SJCRH30 (cell line): ENCODE measurements around the gene SHISAL1. TPM values are rescaled to one million over a fixed set of nuclear protein-coding genes. Genes with fewer than 3 reads are reported as not detected.

Source experiments
- DNase-seq, 2 experiments: peaks; one replicate each; pipeline ENCODE4 v3.0.0-alpha.2; 2015 to 2020
- H3K27ac ChIP-seq: fragments of 250-450 bp; sonication (Bioruptor Pico); 2 replicates; pipeline ENCODE4 v1.5.1; 2020; ENCODE audit warnings: mild to moderate bottlenecking, moderate library complexity
- H3K27me3 ChIP-seq: fragments of 250-450 bp; sonication (Bioruptor Pico); 2 replicates; pipeline ENCODE4 v1.5.1; 2020; ENCODE audit warnings: mild to moderate bottlenecking, moderate library complexity
- H3K36me3 ChIP-seq: fragments of 250-450 bp; sonication (Bioruptor Pico); 2 replicates; pipeline ENCODE4 v1.5.1; 2020; ENCODE audit warnings: mild to moderate bottlenecking, moderate library complexity
- H3K4me1 ChIP-seq: fragments of 250-450 bp; sonication (Bioruptor Pico); 2 replicates; pipeline ENCODE4 v1.5.1; 2020; ENCODE audit warnings: mild to moderate bottlenecking, moderate library complexity
- H3K4me3 ChIP-seq: fragments of 250-450 bp; sonication (Bioruptor Pico); 2 replicates; pipeline ENCODE4 v1.5.1; 2020; ENCODE audit warnings: mild to moderate bottlenecking, moderate library complexity
- H3K9me3 ChIP-seq: fragments of 250-450 bp; sonication (Bioruptor Pico); replicated peaks from 2 replicates; pipeline ENCODE4 v1.5.1; 2020; ENCODE audit warnings: mild to moderate bottlenecking, moderate library complexity
- total RNA-seq: library from RNA; depleted of rRNA; stranded (reverse); fragments of >200 nt; shearing (Covaris generic); gene quantifications from 2 replicates; pipeline ENCODE4 v1.2.3, GENCODE V29; 2014

The SHISAL1 gene
- total RNA-seq, 1 experiment from 2014 or later: not detected

DNA sequence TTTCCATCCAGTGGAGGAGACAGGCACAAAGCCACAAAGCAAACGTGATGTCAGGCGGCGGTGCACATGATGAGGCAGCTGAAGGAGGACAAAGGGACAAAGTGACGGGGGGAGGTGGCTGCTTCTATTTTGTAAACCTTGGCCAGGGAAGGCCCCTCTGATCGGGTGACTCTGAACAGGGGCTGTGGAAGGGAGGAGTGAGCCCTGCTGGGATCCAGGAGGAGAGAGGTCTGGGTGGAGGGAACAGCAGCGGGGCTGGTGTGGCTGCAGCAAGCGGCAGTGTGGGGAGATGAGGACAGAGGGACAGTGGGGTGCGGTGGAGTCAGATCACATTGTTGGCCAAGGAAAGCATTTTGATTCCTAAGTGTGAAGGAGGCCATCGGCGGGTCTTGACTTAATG is 36.7 kb downstream of the SHISAL1 start:
- Histone ChIP-seq H3K27me3 (no peaks in the 10 kb centered on the region), H3K27ac (no peak overlapping the region), H3K4me3 (no peak overlapping the region), H3K4me1 (no peaks in the 10 kb centered on the region), H3K9me3 (no peaks in the 10 kb centered on the region), H3K36me3 (no peaks in the 10 kb centered on the region)
- no peak for DNase-seq

GRCh38 chr22:44275631-44275995 is 37.1 kb downstream of the SHISAL1 start:
- Histone ChIP-seq H3K9me3 (no peaks in the 10 kb centered on the region), H3K4me1 (no peaks in the 10 kb centered on the region), H3K36me3 (no peaks in the 10 kb centered on the region), H3K27me3 (no peaks in the 10 kb centered on the region), H3K27ac (no peak overlapping the region), H3K4me3 (no peak overlapping the region)
- DNase-seq: no peak

DNA sequence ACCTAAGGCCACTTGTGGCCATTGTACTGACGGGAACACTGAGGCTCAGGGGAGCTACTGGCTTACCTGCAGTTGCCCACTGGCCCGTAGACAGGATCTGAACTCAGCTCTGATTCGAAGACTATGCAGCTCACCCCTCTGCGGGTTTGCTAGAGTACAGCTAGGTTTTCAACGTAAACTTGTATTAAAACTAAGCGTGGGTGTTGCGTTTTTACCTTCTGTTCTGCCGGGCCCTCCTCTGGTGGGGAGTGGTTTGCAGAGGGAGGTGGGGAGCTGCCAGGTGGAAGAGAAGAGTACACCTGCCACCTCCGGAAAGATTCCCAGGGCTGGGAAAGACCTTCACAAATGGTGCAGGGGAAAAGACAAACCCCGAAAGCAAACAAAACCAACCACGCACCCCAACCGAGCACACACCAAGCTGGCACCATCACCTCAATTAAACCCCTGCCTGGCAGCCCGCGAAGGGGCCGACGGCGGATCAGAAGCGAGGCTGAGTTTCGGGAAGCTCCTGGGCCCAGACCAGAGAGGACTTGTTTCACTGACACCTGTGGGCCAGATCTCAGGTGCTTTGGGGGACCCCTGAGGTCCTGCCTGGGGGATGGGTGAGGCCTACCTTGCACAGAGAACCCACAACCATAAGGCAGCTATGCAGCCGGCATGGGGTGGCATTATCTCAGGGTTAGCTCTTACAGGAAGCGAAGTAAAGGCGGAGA is 37.7 kb downstream of the SHISAL1 start:
- no peaks in the 10 kb centered on the region for H3K27me3 ChIP-seq
- no peak for DNase-seq

DNA sequence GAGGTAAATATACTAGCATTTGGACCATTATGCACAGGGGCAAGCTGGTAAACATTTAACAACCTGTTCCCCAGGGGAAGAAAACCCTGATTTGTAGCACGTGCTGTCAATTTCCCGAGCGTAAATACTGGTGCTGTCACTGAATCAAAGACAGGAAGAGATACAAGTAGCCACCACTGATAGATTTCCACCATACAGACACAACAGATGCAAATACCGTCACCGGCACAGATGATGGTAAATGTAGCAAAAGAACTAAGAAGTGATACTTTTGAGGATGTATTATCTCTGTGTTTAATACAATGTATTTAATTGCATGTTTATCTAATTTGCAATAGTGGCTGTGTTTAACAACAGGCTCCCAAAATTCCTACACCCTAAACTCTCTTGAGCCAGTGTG is 39.6 kb downstream of the SHISAL1 start:
- Histone ChIP-seq H3K4me3 (no peak overlapping the region), H3K36me3 (no peaks in the 10 kb centered on the region), H3K4me1 (no peaks in the 10 kb centered on the region), H3K27me3 (no peaks in the 10 kb centered on the region), H3K9me3 (no peaks in the 10 kb centered on the region), H3K27ac (no peak overlapping the region)
- DNase-seq: no peak

More for the DNA sequence above, 37.7 kb downstream of the SHISAL1 start:
- Histone ChIP-seq H3K4me3 (no peak overlapping the region), H3K9me3 (no peaks in the 10 kb centered on the region), H3K4me1 (no peaks in the 10 kb centered on the region), H3K27ac (no peak overlapping the region), H3K36me3 (no peaks in the 10 kb centered on the region)

DNA sequence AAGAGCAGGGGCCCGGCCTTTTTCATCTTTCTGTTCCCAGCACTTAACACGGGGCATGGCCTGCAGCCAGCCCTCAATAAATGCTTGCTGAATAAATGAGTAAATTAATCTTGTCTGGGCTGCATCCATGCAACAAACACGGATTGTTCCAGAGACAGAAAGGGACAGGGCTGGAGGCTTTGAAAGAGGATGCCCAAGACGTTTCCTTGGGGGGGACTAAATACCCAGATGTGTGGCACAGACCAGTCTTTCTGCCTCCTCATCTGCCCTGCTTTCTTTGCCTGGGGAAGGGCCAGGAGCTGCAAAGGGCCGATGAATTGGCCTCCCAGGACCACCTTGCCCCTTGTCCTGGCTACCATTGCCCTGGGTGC is 40.4 kb downstream of the SHISAL1 start:
- no peaks in the 10 kb centered on the region for H3K9me3 ChIP-seq
- DNase-seq: no peak
- no peak overlapping the region for H3K4me3 ChIP-seq
- H3K27me3 ChIP-seq: no peaks in the 10 kb centered on the region
- H3K36me3 ChIP-seq: no peaks in the 10 kb centered on the region
- H3K27ac ChIP-seq: no peak overlapping the region
- no peaks in the 10 kb centered on the region for H3K4me1 ChIP-seq

DNA sequence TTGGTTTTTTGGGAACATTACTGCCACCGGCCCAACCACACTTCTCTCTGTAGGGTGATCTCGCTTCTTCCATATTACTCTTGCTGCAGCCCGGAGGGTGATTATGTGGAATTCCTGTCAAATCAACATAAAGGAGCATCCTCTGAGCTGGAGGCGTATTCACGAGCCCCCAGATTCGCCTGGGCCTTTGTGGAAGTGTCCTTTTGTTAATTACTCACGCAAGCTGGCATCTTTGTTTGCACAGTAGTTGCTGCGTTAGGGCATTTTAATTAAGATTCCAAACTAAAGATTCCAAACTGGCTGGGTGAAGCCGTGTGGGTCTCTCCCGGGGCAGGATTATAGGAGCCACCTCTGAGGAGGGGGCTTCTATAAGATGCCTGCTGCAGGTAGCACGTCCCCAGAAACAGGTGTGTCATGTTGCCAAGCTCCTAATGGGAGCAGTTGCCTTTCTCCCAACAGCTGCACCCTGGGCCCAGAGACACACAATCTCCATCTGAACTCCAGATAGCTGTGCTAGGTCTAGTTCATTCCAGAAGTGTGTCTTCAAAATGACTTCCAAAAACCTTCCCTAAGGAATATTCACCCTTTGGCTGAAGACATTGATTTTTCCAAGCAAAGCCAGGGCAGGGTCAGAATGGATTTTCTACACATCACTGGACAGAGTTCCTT is 40.9 kb downstream of the SHISAL1 start:
- no peaks in the 10 kb centered on the region for H3K36me3 ChIP-seq
- no peak for DNase-seq
- H3K4me1 ChIP-seq: no peaks in the 10 kb centered on the region
- no peak overlapping the region for H3K4me3 ChIP-seq
- H3K9me3 ChIP-seq: no peaks in the 10 kb centered on the region
- no peak overlapping the region for H3K27ac ChIP-seq
- no peaks in the 10 kb centered on the region for H3K27me3 ChIP-seq

DNA sequence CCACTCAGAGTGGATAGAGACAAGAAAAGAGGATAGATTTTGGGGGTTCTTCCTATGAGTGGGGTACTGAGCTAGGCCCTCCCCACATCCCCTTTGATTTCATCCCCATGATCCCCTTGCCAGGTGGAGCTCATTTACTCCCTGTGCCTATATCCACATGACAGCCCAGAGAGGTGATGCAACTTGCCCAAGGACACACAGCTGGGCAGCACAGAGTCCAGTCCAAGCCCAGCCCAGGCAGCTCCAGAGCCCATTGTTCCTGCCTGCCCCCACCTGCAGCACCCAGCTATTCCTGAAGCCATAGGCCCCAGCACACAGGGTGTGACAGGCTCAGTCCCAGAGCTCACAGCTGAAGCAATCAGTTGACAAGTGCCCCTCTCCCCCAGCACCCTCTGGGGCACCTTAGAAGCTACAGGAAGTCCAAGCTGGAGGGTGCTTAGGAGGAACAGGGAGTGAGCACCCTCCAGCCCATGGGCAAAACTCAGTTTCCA is 41.7 kb downstream of the SHISAL1 start:
- Histone ChIP-seq H3K27ac (no peak overlapping the region), H3K9me3 (no peaks in the 10 kb centered on the region), H3K27me3 (no peaks in the 10 kb centered on the region)

DNA sequence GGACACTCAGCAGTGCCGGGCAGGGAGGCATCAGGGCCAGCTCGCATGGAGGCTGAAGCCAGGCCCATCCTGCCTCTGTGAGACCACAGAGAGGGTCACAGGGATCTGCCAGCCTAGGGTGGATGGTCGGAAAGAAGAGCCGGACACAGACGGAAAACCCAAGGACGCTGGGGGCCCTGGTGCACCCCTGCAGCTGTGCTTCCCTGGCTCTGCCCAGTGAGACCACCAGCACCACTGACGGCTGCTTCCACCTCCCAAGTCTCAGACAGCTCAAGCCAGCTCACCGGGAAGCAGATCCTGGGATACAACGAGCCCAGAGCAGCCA is 42.2 kb downstream of the SHISAL1 start:
- Histone ChIP-seq H3K27ac (no peak overlapping the region), H3K4me1 (no peaks in the 10 kb centered on the region), H3K4me3 (no peak overlapping the region), H3K27me3 (no peaks in the 10 kb centered on the region), H3K9me3 (no peaks in the 10 kb centered on the region), H3K36me3 (no peaks in the 10 kb centered on the region)
- no peak for DNase-seq

More for the DNA sequence above, 41.7 kb downstream of the SHISAL1 start:
- no peaks in the 10 kb centered on the region for H3K4me1 ChIP-seq
- H3K36me3 ChIP-seq: no peaks in the 10 kb centered on the region
- DNase-seq: no peak
- no peak overlapping the region for H3K4me3 ChIP-seq

- no peak overlapping the region for H3K27ac ChIP-seq
- H3K4me1 ChIP-seq: no peaks in the 10 kb centered on the region
- H3K27me3 ChIP-seq: no peaks in the 10 kb centered on the region
- H3K9me3 ChIP-seq: no peaks in the 10 kb centered on the region
- no peak overlapping the region for H3K4me3 ChIP-seq
- no peaks in the 10 kb centered on the region for H3K36me3 ChIP-seq
- DNase-seq: no peak
Observed at GRCh38 chr22:44269757-44270555, 42.8 kb downstream of the SHISAL1 start.

GRCh38 chr22:44269117-44269498 is 43.6 kb downstream of the SHISAL1 start:
- Histone ChIP-seq H3K4me3 (no peak overlapping the region), H3K36me3 (no peaks in the 10 kb centered on the region), H3K4me1 (no peaks in the 10 kb centered on the region), H3K27me3 (no peaks in the 10 kb centered on the region), H3K27ac (no peak overlapping the region), H3K9me3 (no peaks in the 10 kb centered on the region)
- DNase-seq: no peak

DNA sequence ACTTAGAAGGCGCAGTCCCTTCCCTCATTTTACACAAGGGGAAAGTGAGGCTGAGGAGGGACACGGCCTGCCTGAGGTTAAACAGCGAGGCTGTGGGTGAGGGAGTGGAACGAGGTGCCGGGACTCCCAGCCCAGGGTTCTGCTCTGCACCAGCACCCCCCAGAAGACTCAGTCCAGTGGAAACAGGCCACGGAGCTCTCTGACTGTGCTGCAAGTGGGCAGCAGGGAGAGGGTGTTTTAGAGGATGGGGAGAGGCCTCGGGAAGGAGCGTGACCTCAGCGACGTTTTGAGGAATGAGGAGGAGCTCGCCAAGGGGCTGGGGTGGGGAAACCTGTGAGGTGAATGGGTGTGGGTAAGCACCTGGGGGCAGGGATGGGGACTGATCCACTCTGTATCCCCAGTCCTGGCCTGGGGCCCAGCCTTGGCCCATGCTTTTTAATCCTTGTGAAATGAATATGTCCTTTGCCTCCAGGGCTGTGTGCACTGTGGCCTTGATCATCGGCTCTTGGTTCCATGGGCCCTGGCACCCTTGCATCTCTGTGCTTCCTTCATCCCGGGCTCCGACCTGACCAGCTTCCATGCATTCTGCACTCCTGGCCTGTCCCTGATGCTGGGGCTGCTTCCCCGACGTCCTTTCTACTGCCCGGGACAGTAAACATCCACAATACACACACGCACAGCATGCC is 44.2 kb downstream of the SHISAL1 start:
- no peak overlapping the region for H3K4me3 ChIP-seq
- H3K27ac ChIP-seq: no peak overlapping the region
- H3K9me3 ChIP-seq: no peaks in the 10 kb centered on the region
- no peak for DNase-seq
- H3K36me3 ChIP-seq: no peaks in the 10 kb centered on the region
- no peaks in the 10 kb centered on the region for H3K4me1 ChIP-seq
- H3K27me3 ChIP-seq: no peaks in the 10 kb centered on the region

DNA sequence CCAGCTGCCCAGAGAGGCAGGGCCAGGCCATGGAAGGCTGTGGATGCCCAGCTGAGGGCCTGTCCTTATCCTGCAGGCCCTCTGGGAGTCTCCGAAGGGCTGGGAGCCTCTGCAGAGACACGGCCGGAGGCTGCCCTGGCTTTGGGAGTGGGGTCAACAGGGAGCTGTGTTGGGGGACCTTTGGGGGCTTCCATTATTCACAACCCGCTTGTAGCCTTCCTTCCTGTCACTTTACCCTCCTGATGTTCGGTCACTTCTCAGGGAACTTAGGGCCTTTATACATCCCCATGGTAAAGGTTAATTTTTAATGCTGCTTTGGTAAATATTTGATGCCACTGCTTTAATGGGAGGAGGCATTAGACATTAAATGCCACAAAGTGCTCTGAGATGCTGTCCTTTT is 44.9 kb downstream of the SHISAL1 start:
- Histone ChIP-seq H3K27me3 (no peaks in the 10 kb centered on the region), H3K4me3 (no peak overlapping the region), H3K27ac (no peak overlapping the region), H3K4me1 (no peaks in the 10 kb centered on the region), H3K36me3 (no peaks in the 10 kb centered on the region), H3K9me3 (no peaks in the 10 kb centered on the region)
- no peak for DNase-seq

GRCh38 chr22:44266796-44267760 is 45.7 kb downstream of the SHISAL1 start:
- Histone ChIP-seq H3K4me3 (no peak overlapping the region), H3K27me3 (no peaks in the 10 kb centered on the region), H3K27ac (no peak overlapping the region), H3K9me3 (no peaks in the 10 kb centered on the region), H3K4me1 (no peaks in the 10 kb centered on the region), H3K36me3 (no peaks in the 10 kb centered on the region)
- DNase-seq: no peak

- Histone ChIP-seq H3K27me3 (no peaks in the 10 kb centered on the region), H3K4me1 (no peaks in the 10 kb centered on the region), H3K36me3 (no peaks in the 10 kb centered on the region), H3K4me3 (no peak overlapping the region), H3K9me3 (no peaks in the 10 kb centered on the region), H3K27ac (no peak overlapping the region)
- DNase-seq: no peak
Observed at GRCh38 chr22:44263547-44263946, 49.2 kb downstream of the SHISAL1 start.
